ENCODE data around the gene LBX1.

DNA sequence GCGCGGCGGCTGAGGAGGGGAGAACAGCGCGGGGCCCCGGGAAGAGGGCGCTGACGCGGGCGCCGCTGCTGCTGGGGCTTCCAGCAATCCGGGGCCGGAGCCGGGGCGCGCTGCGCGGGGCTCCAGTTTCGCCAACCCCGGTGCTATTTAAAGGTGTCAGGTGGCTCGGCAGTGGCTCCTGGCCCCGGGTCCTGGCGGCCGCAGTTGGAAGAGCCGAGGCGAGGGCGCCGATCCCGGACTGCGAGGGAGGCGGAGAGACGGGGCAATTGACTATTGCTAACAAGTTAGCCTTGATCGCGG is 347 bp downstream of the LBX1 start:
- no peak; the same call in 1 of the 2 replicates for TF ChIP-seq CTCF (IDR thresholded peaks at IDR 0.05)
- TF ChIP-seq SIN3A (IDR thresholded peaks at IDR 0.05; ENCODE audit: borderline replicate concordance, insufficient read depth, low read depth, low read length) = no peak
- TF ChIP-seq POLR2AphosphoS5 (IDR thresholded peaks at IDR 0.05; ENCODE audit: low read depth, low read length) = no peak
- TF ChIP-seq REST (IDR thresholded peaks at IDR 0.05; ENCODE audit: insufficient read depth in 1 of 2, low read depth in 2 of 2, low read length in 1 of 2) = no peak
